Activated naive CD8-positive, alpha-beta T cell (primary cell): Measurements from ENCODE around the gene COL4A2.

Source experiments
- H3K27ac Mint-ChIP-seq: one replicate; pipeline ENCODE4 v1.8.0; 2021; ENCODE audit warnings: mixed read lengths
- H3K27me3 Mint-ChIP-seq: one replicate; pipeline ENCODE4 v1.8.0; 2021; ENCODE audit warnings: mixed read lengths
- H3K36me3 Mint-ChIP-seq: one replicate; pipeline ENCODE4 v1.8.0; 2021; ENCODE audit warnings: mixed read lengths
- H3K4me1 Mint-ChIP-seq: one replicate; pipeline ENCODE4 v1.8.0; 2021; ENCODE audit warnings: low read depth, mixed read lengths
- H3K4me3 Mint-ChIP-seq: one replicate; pipeline ENCODE4 v1.8.0; 2021; ENCODE audit warnings: mild to moderate bottlenecking, mixed read lengths
- H3K9me3 Mint-ChIP-seq: one replicate; pipeline ENCODE4 v1.8.0; 2021; ENCODE audit warnings: low read depth, mixed read lengths

Gene COL4A2

GRCh38 chr13:110436276-110436675, 129.2 kb downstream of the COL4A2 start:
- Mint-ChIP-seq H3K27me3 (peaks cover 24% of the 10 kb centered on the region), H3K9me3 (no peaks in the 10 kb centered on the region), H3K36me3 (no peaks in the 10 kb centered on the region), H3K4me3 (no peak overlapping the region), H3K4me1 (no peaks in the 10 kb centered on the region), H3K27ac (no peak overlapping the region)

GRCh38 chr13:110436786-110437370, 129.8 kb downstream of the COL4A2 start:
- no peak overlapping the region for H3K4me3 Mint-ChIP-seq
- no peaks in the 10 kb centered on the region for H3K4me1 Mint-ChIP-seq
- no peaks in the 10 kb centered on the region for H3K9me3 Mint-ChIP-seq
- H3K36me3 Mint-ChIP-seq = no peaks in the 10 kb centered on the region
- H3K27ac Mint-ChIP-seq = no peak overlapping the region
- H3K27me3 Mint-ChIP-seq = peaks cover 24% of the 10 kb centered on the region

- Mint-ChIP-seq H3K27me3 (peaks cover 16% of the 10 kb centered on the region), H3K4me3 (no peak overlapping the region), H3K36me3 (no peaks in the 10 kb centered on the region), H3K9me3 (no peaks in the 10 kb centered on the region), H3K4me1 (no peaks in the 10 kb centered on the region), H3K27ac (no peak overlapping the region)
Observed at GRCh38 chr13:110438211-110438610, 131.1 kb downstream of the COL4A2 start.

- Mint-ChIP-seq H3K27ac (no peak overlapping the region), H3K4me1 (no peaks in the 10 kb centered on the region), H3K4me3 (no peak overlapping the region), H3K27me3 (peaks cover 17% of the 10 kb centered on the region), H3K9me3 (no peaks in the 10 kb centered on the region), H3K36me3 (no peaks in the 10 kb centered on the region)
Observed at GRCh38 chr13:110438776-110439175, 131.7 kb downstream of the COL4A2 start.

DNA sequence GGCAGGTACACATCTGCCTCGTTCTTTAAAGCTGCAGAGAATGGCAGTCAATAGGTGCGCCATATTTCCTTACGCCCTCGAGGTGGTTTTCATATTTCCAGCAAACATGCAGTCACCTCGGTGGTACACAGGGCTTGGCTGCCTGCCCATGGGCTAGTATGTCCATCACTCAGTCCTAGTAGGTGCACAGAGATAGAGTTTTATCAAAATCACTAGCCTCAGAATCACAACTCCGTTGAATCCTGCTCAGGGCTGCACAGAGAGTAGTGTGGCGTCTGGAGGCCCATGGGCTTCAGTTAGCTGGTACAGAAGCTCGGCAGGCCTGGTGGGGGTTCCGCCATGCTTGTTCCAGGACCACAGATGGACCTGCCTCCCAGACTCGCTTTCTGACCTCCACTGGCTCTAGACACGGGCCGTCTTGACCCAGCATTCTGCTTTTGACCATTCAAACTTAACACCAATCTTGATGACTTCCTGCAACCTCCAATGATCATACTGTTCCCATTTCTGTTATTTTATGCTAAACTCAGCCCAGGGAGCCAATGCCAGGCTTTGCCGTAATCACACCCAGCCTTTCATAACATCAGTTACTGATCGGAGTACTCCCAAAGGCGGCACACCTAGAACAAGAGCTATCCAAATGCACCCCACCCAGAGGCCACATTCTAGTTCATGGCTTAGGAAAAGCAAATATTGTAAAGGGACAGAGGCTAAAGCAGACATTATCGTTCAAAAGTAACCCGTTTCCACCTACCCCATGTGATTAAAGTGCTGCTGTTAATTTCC, 134.1 kb downstream of the COL4A2 start:
- no peaks in the 10 kb centered on the region for H3K9me3 Mint-ChIP-seq
- no peak overlapping the region for H3K27ac Mint-ChIP-seq
- H3K4me3 Mint-ChIP-seq = no peak overlapping the region
- no peaks in the 10 kb centered on the region for H3K36me3 Mint-ChIP-seq
- H3K4me1 Mint-ChIP-seq = no peaks in the 10 kb centered on the region
- peaks cover 25% of the 10 kb centered on the region for H3K27me3 Mint-ChIP-seq

DNA sequence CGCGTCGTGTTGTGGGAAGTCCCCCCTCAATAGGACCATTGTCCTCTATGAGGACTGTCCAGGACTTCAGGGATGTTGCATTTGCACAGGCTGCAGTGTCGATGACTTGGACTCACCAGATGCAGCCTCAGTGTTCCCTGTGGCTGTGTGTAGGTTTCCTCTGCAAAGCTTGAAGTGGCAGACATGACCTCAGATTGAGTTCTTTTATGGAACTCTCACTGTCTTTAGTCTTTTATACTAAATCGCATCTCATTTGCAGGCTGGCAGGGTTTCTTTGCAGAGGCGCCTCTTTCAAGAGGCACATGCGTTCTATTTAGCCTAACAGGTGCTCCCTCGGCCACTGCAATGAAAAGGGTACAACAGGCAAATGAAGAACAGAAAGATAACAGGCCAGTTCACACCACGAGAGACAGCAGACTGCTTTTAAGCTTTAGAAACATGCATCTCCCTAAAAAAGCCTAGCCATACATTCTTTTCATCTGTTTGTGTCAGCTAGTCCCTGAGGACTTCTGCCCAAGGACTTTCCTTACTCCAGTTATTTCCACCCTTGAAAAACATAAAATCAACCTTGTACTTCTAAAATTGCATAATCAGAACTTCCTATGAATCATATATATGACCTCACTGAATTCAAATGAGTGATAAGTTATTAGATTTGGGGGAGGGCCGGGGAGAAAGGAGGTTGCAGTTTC, 136.0 kb downstream of the COL4A2 start:
- H3K4me3 Mint-ChIP-seq = no peak overlapping the region
- peaks cover 21% of the 10 kb centered on the region for H3K27me3 Mint-ChIP-seq
- no peaks in the 10 kb centered on the region for H3K9me3 Mint-ChIP-seq
- H3K36me3 Mint-ChIP-seq = no peaks in the 10 kb centered on the region
- H3K27ac Mint-ChIP-seq = no peak overlapping the region
- no peaks in the 10 kb centered on the region for H3K4me1 Mint-ChIP-seq

GRCh38 chr13:110443622-110444225, 136.6 kb downstream of the COL4A2 start:
- Mint-ChIP-seq H3K27me3 (peaks cover 23% of the 10 kb centered on the region), H3K27ac (no peak overlapping the region), H3K36me3 (no peaks in the 10 kb centered on the region), H3K9me3 (no peaks in the 10 kb centered on the region), H3K4me3 (no peak overlapping the region), H3K4me1 (no peaks in the 10 kb centered on the region)

DNA sequence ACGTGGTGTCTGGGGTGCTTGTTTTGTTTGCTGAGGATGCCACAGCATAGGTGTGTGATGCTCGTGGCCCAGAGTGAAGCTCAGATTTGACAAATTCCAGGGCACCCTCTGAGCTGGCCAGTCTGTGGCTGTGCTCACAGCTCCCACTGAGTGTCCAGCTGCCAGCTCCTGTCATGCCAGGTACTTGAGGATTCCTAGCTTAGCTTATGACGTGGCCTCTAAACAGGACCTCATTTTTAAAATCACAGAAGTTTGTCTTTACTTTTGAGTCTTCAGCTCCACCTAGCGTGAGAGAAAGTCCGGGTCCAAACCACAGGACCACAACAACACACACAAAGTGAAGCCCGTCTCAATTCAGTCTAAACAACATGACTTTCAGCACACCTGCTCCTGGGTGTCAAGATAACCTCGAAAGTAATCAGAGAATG, 137.2 kb downstream of the COL4A2 start:
- no peak overlapping the region for H3K27ac Mint-ChIP-seq
- peaks cover 22% of the 10 kb centered on the region for H3K27me3 Mint-ChIP-seq
- H3K4me3 Mint-ChIP-seq = no peak overlapping the region
- no peaks in the 10 kb centered on the region for H3K9me3 Mint-ChIP-seq
- H3K36me3 Mint-ChIP-seq = no peaks in the 10 kb centered on the region
- H3K4me1 Mint-ChIP-seq = no peaks in the 10 kb centered on the region

DNA sequence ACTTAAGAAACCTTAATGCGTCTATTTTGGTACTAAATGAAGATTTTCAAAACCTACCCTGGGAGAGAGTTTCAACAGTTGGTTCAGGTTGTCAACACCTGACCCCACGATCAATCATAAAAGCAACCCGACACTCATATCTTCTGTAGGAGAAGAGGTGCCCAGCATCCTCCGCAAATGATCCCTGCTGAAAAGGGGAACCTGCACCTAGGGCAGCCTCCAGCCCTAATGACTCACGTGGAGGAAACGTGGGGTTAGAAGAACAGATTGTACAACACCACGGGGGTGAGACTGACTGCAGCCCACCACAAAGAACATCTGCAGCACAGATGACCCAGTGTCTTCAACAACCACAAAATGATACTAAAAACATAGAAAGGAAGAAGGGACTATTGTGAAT, 138.1 kb downstream of the COL4A2 start:
- Mint-ChIP-seq H3K4me1 (no peaks in the 10 kb centered on the region), H3K9me3 (no peaks in the 10 kb centered on the region), H3K4me3 (no peak overlapping the region), H3K36me3 (no peaks in the 10 kb centered on the region), H3K27me3 (peaks cover 23% of the 10 kb centered on the region), H3K27ac (no peak overlapping the region)

DNA sequence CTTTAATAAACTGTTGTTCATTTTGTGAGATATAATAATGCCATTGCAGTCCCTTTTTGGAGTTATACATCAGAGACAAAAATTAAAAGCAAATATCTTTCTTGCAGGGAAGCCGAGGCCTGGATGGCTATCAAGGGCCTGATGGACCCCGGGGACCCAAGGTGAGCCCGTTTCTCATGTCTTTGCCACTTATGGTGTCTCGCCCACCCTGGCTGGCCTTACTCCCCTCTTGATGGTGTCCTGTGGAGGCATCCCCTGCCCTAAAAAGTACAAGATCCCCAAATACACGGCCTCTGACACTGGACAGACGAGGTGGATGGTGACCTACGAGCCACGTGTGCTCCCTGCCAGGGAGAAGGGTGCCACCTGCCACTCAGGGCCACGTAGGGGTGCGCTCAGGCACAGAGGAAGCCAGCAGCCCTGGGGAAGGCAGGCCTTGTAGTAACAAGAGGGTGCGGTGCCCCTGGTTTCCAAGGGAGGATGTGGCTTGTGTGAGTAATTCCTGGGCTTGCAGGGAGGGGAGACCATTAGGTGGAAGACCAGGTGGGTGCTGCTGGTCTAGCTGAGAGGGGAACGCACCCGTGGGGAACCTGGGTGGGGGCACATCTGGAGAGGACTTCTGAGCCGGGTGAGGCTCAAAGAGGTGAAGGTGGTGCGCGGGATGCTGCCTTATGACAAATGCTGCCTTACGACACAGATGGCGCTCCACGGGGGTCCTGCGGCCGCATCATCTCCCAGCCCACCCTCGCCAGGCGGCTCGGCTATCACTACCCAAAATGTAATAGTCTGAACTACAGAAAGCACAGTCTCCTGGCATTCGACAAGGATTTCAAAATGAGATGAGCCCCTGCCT, 138.9 kb downstream of the COL4A2 start:
- Mint-ChIP-seq H3K27ac (no peak overlapping the region), H3K4me1 (no peaks in the 10 kb centered on the region), H3K27me3 (peaks cover 23% of the 10 kb centered on the region), H3K4me3 (no peak overlapping the region), H3K36me3 (no peaks in the 10 kb centered on the region), H3K9me3 (no peaks in the 10 kb centered on the region)

GRCh38 chr13:110446575-110446890, 139.4 kb downstream of the COL4A2 start:
- Mint-ChIP-seq H3K36me3 (no peaks in the 10 kb centered on the region), H3K27ac (no peak overlapping the region), H3K27me3 (peaks cover 20% of the 10 kb centered on the region), H3K4me3 (no peak overlapping the region), H3K9me3 (no peaks in the 10 kb centered on the region), H3K4me1 (no peaks in the 10 kb centered on the region)

DNA sequence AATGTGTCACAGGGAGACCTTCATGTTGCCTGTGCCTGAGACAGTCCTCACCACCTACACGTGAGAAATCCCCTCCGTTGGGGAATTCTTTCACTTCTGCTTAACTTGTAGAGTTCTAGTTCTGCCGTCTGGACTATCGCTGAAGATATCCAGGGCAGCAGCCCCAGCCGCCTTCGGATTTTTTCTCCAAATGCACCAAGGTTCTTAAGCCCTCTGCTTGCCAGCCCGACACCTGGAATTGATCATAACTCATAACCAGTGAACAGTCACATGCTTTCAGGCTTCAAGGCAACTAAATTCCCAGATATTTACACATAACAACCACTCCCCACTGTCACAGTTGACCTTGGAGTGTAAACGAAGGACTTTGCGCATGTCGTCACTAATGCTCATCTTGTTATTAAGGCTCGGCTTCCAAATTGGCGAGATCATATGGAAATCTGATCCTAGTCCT, 140.0 kb downstream of the COL4A2 start:
- H3K27ac Mint-ChIP-seq = no peak overlapping the region
- no peaks in the 10 kb centered on the region for H3K9me3 Mint-ChIP-seq
- no peak overlapping the region for H3K4me3 Mint-ChIP-seq
- H3K27me3 Mint-ChIP-seq = peaks cover 20% of the 10 kb centered on the region
- H3K4me1 Mint-ChIP-seq = no peaks in the 10 kb centered on the region
- H3K36me3 Mint-ChIP-seq = no peaks in the 10 kb centered on the region

DNA sequence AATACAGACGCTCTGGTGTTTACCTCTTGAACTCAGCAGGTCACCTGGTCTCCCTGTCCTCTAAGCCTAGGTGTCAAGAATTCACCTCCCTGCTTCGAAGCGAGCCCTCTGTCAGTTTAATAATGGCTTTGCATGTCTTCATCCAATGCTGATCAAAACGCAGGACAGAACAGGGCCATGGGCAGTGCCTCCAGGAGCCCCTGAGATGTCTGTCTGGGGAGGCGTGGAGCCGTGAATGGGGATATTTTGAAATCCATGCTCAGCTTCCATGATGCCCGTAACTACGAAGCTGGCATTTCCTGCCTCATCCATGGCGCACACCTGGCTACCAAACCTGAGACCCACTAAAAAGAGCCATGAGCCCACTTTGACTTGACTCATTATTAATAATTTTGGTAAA, 140.7 kb downstream of the COL4A2 start:
- Mint-ChIP-seq H3K9me3 (no peaks in the 10 kb centered on the region), H3K4me3 (no peak overlapping the region), H3K36me3 (no peaks in the 10 kb centered on the region), H3K4me1 (no peaks in the 10 kb centered on the region), H3K27ac (no peak overlapping the region), H3K27me3 (peaks cover 20% of the 10 kb centered on the region)

DNA sequence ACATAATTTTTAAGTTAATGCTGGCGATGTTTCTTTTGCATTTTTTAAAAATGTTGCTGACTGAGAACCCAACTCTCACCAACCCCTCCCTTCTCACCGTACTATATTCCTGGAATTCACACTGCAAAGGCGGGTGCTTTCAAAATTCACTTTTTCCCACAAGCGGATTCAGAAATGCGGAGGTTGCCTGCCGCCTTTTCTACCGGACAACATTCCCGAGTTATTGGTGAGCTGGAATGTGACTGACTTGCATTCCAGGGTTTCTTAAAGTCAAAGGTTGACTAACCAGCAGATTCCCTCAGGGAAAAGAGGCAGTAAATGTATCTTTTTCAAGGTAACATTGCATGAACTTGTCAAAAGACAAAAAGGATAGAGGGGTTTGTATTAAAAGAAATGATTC, 141.1 kb downstream of the COL4A2 start:
- Mint-ChIP-seq H3K36me3 (no peaks in the 10 kb centered on the region), H3K9me3 (no peaks in the 10 kb centered on the region), H3K4me1 (no peaks in the 10 kb centered on the region), H3K4me3 (no peak overlapping the region), H3K27me3 (peaks cover 20% of the 10 kb centered on the region), H3K27ac (no peak overlapping the region)
